NB4 (cell line): ENCODE measurements around the gene KDR.

Experiments
- DNase-seq: peaks from one replicate; pipeline ENCODE4 v3.0.0; 2010; ENCODE audit warnings: low read depth
- H3K4me3 ChIP-seq: one replicate; pipeline ENCODE4 v1.5.1; 2011; ENCODE audit warnings: mild to moderate bottlenecking, low read depth, low read length, moderate library complexity
- MYC ChIP-seq: IDR thresholded peaks from 2 replicates; pipeline ENCODE4 v1.6.1; 2011; ENCODE audit warnings: low read depth, low read length
- POLR2A ChIP-seq: IDR thresholded peaks from 2 replicates; pipeline ENCODE4 v1.6.1; 2011; ENCODE audit warnings: mild to moderate bottlenecking; ENCODE audit not compliant: insufficient read length; ENCODE audit errors: extremely low read depth
- TF ChIP-seq, protein P1 (sequence below): IDR thresholded peaks from 2 replicates; pipeline ENCODE4 v1.6.1; 2011; ENCODE audit warnings: low read depth, low read length
- TF ChIP-seq, protein P2 (sequence below): IDR thresholded peaks from one replicate; pipeline ENCODE4 v1.5.1; 2012; ENCODE audit warnings: low read depth, low read length

Gene KDR

DNA sequence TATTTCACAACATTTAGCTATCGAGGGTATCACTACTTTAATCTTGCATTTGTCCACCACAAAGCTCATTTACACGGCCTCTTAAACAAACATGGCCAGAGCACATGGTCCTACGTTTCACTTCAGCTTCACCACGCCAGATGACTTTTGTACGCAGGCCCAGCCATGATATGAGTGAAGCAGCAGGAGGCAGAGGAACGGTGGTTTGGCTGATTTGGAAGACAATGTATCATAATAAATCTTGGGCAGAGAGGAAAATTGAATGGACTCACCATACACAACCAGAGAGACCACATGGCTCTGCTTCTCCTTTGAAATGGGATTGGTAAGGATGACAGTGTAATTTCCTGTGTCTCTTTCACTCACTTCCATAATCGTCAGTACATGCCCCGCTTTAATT lies 15.3 kb downstream of the KDR start:
- TF ChIP-seq, protein P1, sequence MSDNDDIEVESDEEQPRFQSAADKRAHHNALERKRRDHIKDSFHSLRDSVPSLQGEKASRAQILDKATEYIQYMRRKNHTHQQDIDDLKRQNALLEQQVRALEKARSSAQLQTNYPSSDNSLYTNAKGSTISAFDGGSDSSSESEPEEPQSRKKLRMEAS: peak; percentile 21; the same call in 1 of the 2 replicates
- no peak for TF ChIP-seq POLR2A
- TF ChIP-seq, protein P2, sequence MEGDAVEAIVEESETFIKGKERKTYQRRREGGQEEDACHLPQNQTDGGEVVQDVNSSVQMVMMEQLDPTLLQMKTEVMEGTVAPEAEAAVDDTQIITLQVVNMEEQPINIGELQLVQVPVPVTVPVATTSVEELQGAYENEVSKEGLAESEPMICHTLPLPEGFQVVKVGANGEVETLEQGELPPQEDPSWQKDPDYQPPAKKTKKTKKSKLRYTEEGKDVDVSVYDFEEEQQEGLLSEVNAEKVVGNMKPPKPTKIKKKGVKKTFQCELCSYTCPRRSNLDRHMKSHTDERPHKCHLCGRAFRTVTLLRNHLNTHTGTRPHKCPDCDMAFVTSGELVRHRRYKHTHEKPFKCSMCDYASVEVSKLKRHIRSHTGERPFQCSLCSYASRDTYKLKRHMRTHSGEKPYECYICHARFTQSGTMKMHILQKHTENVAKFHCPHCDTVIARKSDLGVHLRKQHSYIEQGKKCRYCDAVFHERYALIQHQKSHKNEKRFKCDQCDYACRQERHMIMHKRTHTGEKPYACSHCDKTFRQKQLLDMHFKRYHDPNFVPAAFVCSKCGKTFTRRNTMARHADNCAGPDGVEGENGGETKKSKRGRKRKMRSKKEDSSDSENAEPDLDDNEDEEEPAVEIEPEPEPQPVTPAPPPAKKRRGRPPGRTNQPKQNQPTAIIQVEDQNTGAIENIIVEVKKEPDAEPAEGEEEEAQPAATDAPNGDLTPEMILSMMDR: no peak
- H3K4me3 ChIP-seq: no peak overlapping the region
- no peak for DNase-seq

DNA sequence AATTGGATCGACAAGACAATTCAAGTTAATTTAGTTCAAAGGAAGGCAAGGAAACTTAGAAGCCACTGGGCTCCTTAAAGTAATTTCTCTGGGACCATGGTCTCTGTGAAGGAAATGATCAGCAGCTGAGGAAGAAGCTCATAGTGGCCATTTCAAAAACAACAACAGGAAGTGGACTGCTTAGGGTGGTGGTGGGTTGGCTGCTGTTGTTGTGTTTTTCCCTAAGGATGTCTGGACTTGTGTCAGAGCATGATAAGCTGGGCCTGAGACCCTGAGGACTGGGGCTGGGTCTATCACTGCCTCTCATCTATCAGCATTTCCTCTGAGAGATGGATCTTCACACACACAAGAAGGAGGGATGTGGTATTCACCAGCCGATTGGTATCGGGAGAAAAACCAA lies 18.3 kb downstream of the KDR start:
- no peak overlapping the region for H3K4me3 ChIP-seq
- DNase-seq: no peak
- TF ChIP-seq, protein P2: no peak
- TF ChIP-seq MYC: no peak
- no peak for TF ChIP-seq POLR2A
- TF ChIP-seq, protein P1: no peak

DNA sequence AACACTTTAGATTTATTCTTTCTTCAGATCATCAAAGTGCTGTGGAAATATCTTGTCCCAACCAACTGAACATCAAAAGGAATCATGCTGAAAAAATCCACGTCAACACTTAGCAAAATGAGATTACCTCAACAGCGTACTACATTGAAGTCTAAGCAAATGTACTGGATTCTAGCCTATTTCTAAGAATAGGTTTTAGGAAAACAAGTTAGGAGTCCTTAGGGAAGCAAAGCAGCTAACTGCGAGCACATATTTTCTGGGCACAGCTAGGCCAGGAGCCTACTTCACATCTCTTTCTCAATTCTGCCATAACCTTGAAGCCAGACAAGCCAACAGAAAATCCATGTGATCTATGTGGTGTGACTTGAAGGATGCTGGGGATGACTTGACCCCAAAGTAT lies 22.2 kb downstream of the KDR start:
- no peak for TF ChIP-seq POLR2A
- TF ChIP-seq, protein P1: no peak
- no peak for TF ChIP-seq MYC
- TF ChIP-seq, protein P2: no peak
- H3K4me3 ChIP-seq: no peak overlapping the region
- DNase-seq: no peak

DNA sequence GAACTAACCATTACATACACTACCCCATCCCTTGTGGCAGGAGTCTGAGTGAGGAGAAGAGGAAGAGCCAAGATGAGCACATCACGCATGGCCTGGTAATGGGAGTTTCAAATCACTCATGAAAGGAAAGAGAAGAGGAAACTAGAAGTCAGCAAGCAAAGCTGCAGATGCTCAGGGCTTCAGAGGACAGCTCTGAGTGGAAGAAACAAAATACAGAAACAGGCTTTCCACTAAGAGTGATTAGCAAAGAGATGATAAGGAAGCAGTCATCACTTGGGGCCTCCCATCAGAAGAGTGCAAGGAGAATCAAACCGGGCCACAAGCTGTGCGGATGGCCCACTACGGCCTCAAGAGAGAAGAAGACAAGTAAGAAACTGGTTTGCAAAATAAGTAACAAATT lies 25.6 kb downstream of the KDR start:
- TF ChIP-seq MYC: no peak
- TF ChIP-seq POLR2A: no peak
- TF ChIP-seq, protein P2: no peak
- H3K4me3 ChIP-seq: no peak overlapping the region

DNA sequence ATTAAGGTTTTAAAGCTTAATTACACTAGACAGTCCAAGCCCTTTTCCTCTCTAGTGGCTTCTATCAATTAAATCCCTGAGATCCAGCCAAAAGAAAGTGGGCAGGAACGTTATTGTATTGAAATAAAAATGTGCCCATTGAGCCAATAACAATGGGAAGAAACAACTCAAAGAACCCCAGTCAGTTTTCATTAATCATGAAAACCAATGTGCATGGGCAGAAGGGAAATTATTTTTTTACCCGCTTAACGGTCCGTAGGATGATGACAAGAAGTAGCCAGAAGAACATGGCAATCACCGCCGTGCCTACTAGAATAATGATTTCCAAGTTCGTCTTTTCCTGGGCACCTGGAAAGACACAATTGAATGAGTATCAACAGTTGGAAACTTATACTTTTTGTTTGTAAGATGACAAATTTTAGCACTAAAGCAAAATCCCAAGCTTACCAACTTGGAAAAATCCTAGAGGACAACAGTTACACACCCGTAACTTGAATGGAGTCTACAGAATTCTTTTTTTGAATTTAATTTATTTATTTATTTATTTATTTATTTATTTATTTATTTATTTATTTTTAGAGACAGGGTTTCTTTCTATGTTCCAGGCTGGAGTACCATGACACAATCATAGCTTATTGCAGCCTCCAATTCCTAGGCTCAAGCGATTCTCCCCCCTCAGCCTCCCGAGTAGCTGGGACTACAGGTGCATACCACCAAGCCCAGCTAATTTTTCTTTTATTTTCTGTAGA lies 26.8 kb downstream of the KDR start:
- TF ChIP-seq, protein P1: no peak
- TF ChIP-seq, protein P2: no peak
- TF ChIP-seq MYC (no peak), POLR2A (no peak)
- DNase-seq: no peak
- H3K4me3 ChIP-seq: no peak overlapping the region

More for the DNA sequence above, 25.6 kb downstream of the KDR start:
- no peak for DNase-seq

DNA sequence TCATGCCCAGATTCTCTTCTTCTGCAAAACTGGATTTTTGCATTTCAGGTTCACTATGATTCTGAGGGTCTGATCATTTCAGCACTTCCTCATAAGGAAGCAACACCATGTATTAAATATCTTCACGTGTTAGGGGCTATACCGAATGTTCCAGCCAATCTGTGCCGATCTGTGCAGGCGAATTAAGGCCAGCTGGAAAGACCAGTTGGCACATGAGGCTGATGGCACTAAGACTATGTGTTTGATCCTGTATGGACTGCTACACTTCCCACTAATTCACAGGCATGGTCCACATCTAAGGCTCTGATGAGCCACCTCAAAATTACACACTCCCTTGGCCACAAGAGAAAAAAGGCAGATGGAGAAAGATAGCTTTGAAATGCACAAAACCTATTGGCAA lies 28.8 kb downstream of the KDR start:
- H3K4me3 ChIP-seq: no peak overlapping the region
- no peak for TF ChIP-seq POLR2A
- TF ChIP-seq, protein P2: no peak
- no peak for TF ChIP-seq MYC
- TF ChIP-seq, protein P1: no peak
- DNase-seq: no peak
